HG03097 (cell line): ENCODE measurements around the gene RPS14.

Experiments used
- ATAC-seq: cut with Tn5 transposase; IDR thresholded peaks from one replicate; pipeline ENCODE4 v1.9.1; 2021; ENCODE audit not compliant: unreplicated experiment, low FRiP score

RPS14 gene

DNA sequence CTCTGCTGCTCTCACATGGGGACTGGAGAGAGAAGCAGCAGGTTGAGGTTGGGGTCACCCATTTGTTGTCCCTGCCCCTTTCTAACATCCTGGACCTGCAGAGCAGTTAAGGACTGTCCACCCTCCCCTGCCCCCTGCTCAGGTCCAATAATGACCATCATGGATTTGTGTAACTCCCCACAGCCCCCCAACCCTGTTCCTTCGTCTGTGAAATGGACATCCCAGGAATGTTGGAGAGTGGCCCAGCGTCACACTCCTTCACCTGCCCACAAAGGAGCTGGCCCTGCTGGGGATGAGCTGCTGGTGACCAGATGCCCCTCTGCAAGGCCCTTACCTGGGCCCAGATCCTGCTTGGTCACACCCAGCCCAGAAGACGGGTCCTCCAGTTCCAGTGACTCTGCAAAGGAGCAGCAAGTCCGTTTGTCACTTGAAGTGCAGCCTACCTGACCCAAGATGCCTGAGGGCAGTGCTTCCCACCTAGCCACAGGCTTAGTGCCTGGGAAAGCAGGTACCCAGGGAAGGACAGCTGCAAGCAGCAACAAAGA lies 47.2 kb downstream of the RPS14 start:
- ATAC-seq, result no peak

DNA sequence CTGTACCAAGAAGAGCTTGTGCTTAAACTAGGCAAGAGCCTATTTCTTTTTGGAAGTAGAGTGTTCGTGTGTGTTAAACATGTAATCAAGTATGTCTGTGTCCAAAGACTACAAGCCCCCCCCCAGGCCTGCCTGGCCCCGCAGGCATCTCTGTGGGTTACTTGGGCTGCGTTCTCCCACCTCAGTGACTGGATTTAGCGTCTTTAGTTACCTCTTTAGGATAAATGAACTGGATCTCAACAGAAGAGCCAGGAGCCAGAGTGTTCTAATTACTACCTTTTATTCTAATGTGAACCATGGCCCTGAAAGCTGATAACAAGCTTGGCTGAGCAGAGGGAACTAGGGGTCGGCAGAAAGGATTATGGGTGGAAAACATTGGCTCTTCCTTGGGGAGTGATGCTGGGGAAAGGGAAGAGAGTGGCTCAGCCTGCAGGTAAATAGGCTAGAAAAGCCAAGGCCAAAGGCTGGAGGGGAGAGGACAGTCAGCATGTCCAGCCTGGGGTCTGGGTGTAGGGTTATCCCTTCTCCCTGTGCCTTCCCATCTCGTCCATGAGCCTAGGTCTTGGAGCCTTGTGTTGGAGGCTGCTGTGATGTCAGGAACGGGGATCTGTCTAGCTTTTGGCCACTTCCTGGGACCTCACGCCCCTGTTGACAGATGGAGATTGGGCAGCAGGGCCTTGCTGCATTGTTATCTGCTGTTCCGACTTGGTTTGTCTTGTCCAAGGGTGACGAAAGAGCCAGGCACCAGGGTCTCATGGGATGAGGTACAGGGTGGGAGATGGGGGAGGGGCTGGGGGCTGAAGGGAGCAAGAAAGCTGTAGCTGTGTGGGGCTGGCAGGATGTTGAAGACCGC lies 47.9 kb downstream of the RPS14 start:
- no peak for ATAC-seq

DNA sequence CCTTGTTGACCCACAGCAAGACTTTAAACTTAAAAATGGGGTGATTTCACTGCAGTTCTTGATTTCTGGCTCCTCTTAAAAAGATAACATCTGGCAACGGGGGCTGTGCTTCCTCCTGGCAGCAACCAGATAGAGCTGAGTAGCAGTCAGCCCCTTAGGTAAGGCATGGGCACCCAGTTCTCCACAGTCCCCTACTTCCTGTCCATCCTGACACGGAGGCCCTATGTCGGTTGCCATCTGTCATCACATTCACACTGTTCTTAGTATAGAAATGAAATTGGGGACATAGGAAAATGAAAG lies 48.5 kb downstream of the RPS14 start:
- no peak for ATAC-seq

DNA sequence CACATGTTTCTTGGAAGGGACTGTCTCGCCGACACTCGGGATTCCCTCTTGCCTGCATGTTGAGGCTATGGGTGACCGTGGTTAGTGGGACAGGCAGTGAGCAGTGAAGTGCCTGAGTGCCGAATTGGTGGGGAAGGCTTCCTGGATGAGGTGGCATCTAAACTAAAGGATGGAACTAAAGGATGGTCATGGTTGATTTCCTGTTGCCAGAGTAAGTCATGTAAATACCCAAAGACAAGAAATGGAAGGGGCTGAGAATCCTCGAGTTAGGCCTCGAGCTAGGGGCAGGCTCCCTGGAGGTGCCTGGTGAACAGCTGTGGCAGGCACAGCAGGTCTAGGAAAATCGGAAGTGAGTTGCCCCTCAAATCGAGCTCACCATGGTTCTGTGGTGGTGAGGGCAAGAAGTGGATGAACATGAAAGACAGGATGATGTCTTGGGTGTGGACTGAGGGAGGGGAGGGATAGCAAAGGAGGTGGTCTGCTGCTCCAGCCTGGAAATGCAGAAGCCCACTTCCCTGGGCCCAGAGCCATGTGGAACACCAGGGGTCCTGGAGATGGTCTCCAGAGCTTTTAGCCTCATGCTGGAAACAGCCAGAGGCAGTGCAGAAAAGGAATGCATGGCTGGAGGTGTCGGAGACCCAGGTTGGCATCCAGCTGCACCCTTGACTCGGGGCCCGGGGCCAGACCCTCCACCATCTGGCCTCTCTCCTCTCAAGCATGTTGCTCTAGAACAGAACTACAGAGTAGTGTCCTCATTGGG lies 49.0 kb downstream of the RPS14 start:
- no peak for ATAC-seq

DNA sequence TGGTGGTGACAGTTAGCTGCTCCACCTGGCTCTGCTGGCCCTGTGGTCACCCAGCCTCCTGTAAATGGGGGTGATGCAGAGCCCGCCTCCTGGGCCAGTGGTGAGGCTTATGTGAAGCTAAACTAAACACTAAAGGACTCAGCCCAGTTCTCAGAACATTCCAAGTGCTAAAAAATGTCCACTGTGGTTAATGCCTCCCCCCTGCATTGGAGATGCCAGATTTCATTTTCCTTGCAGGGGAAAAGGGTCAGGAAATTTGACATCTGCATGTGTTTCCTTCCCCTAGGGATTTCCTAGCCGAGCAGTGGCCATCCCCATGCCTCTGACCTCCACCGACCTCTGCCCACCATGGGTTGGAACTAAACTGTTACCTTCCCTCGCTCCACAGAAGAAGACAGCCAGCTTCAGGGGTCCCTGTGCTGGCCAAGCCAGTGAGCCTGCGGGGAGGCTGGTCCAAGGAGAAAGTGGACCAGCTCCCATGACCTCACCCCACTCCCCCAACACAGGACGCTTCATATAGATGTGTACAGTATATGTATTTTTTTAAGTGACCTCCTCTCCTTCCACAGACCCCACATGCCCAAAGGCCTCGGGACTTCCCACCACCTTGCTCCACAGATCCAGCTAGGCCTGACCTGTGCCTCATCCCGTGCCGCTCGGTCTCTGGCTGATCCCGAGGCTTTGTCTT lies 49.9 kb downstream of the RPS14 start:
- ATAC-seq, result no peak

DNA sequence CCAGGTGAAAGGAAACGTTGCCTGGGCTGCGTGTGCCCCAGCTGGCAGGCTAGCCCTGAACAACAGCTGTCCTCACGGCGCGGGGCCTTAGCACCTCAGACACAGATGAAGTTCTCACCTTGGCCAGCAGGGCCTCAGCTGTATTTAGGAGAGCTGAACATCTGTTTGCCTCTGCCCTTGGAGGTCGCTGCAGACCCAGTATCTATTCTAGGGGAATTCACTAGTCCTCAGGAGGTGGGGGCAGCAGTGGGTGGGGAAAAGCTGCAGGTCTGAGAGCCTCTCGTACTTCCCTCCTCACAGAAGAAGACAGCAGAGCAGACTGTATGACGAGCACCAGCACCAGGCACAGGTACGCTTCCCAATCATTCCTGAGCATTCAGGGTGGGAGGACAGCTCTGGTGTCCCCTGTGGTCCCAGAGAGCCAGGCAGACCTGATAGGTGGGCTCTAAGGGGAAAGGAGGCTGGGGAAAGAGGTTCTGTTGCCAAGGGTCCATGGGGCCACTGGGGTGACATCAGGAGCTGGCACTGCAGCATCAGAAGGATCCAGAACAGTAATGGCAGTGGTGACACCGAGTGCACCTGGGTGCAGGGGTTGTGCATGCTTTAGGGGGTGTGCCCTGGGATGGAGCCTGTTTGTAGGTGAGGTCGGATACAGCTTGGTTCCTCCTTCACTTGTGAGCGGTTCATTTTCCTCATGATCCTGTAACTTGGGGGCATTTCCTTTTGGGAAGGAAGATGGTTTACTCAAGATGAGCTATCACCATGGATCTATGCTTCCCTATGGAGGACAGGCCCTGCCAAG lies 50.6 kb downstream of the RPS14 start:
- ATAC-seq, result no peak

DNA sequence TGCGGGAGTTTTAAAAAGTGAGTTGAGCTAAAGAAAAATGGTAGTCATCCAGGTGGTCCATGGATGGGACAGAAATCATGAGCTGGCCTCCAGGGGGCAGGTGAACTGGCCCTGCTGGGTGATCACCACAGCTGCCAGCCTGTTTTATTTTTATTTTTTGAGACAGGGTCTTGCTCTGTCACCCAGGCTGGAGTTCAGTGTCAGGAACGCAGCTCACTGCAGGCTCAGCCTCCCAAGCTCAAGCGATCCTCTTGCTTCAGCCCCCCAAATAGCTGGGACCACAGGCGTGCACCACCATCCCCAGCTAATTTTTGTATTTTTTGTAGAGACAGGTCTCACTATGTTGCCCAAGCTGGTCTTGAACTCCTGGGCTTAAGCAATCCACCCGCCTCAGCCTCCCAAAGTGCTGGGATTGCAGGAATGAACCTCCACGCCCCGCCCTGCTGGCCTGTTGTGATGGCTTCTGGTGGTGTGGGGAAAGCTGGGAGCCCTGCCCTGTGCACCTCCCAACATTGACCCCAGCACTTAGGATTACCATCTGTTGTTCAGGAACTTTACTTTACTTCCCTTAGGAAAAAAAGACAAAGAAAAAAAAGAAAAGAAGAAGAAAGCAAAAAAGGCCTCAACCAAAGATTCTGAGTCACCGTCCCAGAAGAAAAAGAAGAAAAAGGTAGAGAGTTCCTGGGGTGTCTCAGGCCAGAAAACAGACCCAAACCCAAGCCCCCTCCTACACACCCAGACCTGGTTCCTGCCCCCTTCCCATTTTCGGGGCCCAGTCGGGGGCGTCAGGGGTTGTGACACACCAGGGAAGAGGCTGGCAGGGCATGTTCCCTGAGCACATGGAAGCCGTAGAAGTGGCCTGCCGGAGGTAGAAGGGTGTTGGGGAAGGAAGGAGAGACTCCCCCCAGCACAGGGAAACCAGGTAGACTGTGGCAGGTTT lies 51.5 kb downstream of the RPS14 start:
- no peak for ATAC-seq

DNA sequence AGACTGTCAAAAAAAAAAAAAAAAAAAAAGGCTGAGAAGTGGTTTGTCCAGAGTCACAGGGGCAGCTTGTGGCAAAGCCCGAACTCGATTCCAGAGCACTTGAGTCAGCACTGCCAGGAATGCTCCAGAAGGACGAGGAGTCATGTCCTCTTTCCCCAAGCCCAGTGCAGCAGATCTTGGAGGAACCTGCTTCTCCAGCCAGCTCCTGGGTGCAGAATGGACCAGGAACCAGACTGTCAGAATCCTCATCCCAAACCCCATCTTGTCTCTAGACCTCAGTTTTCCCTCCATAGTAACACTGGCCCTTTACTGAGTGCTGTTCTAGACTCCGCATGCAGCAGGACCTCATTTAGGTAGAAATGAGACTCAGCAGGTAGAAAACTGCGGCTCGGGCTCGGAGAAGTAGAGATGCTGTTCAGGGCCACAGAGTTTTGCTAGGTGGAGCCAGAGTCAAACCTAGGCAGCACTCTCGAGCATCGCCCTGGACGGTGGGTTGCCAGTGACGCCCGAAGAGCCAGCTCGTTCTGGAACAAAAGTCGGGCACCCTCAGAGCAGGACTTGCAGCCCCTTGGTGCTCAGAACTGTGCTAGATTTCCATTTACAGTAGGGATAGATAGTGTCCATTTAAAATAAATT lies 52.3 kb downstream of the RPS14 start:
- ATAC-seq, result no peak

DNA sequence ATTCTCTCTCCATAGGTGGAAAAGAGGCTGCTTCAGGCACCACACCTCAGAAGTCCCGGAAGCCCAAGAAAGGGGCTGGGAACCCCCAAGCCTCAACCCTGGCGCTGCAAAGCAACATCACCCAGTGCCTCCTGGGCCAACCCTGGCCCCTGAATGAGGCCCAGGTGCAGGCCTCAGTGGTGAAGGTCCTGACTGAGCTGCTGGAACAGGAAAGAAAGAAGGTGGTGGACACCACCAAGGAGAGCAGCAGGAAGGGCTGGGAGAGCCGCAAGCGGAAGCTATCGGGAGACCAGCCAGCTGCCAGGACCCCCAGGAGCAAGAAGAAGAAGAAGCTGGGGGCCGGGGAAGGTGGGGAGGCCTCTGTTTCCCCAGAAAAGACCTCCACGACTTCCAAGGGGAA lies 53.3 kb downstream of the RPS14 start:
- ATAC-seq, result no peak

DNA sequence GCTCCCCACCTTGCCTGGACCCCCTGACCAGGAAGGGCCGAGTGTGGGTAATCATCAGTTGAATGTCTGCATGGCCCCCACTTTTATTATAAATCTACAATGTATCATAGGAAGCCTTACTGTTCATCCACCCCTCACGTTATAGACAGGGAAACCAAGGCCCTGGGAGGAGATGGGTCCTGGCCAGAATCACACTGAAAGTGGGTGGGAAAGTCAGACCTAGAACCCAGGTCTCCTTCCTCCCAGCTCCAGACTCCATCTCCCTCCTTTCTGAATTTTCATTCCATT lies 53.9 kb downstream of the RPS14 start:
- no peak for ATAC-seq

DNA sequence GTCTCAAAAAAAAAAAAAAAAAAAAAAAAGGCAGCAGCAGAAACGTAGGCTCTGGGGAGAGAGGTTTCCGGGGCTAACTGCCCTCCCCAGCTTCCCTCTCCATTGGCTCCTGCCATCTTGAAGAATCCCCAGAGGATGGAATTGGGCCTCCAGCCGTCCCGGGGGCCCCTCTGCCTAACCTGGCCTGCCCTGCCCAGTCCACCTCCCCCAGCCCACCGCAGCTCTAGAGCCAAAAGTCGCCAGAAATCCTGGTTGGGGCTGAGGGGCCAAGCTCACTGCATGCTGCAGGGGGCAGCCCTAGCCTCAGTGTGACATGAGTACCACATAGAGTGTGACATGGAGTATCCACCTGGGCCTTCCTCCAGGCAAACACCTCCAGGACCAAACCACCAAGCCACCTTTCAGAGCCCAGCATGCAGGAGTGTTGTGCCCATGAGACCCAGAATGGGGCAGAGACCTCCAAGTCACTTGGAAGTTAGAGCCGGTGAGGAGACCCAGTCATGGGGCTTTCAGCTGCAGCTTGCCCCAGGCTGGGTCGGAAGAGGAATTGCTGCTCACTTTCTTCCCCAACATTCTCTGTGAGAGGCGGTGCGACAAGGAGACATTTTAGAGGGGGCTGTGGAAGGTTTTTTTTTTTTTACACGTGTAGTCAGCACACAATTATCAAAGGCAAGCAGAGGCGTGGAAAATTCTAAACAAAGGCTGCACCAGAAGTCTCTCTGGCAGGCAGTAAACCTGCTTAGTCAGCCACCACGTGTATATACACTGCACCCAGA lies 54.4 kb downstream of the RPS14 start:
- no peak for ATAC-seq

DNA sequence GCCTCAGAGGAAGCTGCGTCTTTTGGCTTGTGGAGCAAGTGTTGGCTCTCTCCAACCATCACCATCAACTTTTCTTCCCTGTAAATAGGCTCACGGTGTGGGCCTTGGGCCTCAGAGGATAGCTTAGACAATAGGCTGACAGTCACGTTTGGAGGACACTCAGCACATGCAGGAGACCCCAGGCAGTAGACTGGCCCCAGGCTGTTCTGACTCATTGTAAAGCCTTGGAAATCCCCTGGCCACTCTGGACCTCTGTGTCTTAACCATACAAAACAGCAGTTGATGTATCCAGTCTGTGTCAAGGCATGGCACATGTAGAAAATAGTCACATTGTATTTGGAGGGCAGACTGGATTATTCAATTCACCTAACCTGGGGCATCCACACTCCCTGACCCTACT lies 55.4 kb downstream of the RPS14 start:
- ATAC-seq, result no peak

DNA sequence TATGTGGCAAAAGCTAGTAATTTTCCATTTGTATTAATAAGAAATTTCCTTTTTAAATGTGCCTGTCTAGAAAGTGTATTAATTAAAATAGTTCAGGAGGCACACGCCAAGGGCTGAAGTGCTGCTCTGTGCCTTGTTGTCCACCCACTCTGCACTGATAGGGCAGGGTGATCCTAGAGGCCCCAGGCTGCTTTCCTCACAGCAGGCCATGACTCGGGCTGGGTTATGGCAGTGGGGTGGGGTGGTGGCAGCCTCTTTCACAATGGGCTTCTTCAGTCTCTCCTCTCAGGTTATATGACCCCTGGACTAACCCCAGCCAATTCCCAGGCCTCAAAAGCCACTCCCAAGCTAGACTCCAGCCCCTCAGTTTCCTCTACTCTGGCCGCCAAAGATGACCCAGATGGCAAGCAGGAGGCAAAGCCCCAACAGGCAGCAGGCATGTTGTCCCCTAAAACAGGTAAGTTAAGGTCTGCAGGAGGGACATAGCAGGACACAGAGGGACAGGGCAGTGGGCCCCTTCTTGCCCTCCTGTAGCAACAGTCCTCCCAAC lies 56.4 kb downstream of the RPS14 start:
- no peak for ATAC-seq

DNA sequence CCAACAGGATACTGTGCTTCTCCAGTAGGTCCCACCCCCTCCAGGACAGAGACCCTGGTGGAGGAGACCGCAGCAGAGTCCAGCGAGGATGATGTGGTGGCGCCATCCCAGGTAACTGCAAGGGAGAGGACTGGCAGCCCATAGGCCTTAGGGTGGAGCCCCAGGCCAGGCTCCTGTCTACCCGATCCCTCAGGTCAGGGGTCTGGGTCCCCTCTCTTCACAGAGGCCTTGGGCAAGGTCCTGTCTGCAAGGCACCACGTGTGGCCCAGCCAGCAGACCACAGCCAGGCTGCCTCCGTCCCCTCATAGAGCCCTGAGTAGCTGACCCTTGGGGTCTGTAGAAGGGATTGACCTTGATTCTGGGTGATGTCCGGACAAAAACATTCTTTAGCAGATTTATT lies 56.9 kb downstream of the RPS14 start:
- no peak for ATAC-seq
